HCT116 (cell line): ENCODE results near the gene SLC12A5. TPM values are rescaled to one million over a fixed set of nuclear protein-coding genes. Genes with fewer than 3 reads are reported as not detected.

Experiments used
- ATAC-seq: fragments of 200-7000 bp; cut with Tn5 transposase; 2 replicates; pipeline ENCODE4 v1.9.1; 2020; ENCODE audit warnings: mild to moderate bottlenecking, moderate library complexity
- BruUV-seq: library from RNA; stranded (reverse); fragments of 400-500 nt; replicated peaks from 2 replicates; lab custom pipeline; 2021; lab: Mats Ljungman, UMichigan
- CTCF ChIA-PET: fragments of 300-600 bp; sonication (Branson Sonifier 250); formaldehyde crosslinking; loops from one replicate; lab custom pipeline; 2021; ENCODE audit warnings: antibody characterized with exemption; lab: Charles Lee
- POLR2A ChIA-PET: fragments of 300-600, 350-600 bp; sonication (Branson Sonifier 250); formaldehyde crosslinking; loops from one replicate; lab custom pipeline; 2021; ENCODE audit warnings: antibody characterized with exemption; lab: Charles Lee
- RAD21 ChIA-PET, 2 experiments: fragments of 300-600 bp; sonication (Branson Sonifier 250); formaldehyde crosslinking; loops; one replicate each; lab custom pipeline; 2023; ENCODE audit warnings: low total read pairs in 2 of 2; ENCODE audit not compliant: uncharacterized antibody in 2 of 2, unreplicated experiment in 2 of 2, low non-redundant PET in 1 of 2; lab: Charles Lee
- DNase-seq: peaks from one replicate; pipeline ENCODE4 v3.0.0-alpha.2; 2010; ENCODE audit warnings: low read depth, low spot score
- H2AFZ ChIP-seq: fragments of 200-600 bp; shearing (Covaris generic), sonication (generic); 2 replicates; pipeline ENCODE4 v1.6.1; 2017; ENCODE audit warnings: low read depth, mixed run types, mixed read lengths, antibody characterized with exemption, low read length; ENCODE audit not compliant: poor library complexity, severe bottlenecking
- H3K27ac ChIP-seq: 2 replicates; pipeline ENCODE4 v1.5.1; 2012; ENCODE audit warnings: low read depth, low read length
- H3K27me3 ChIP-seq: fragments of 200-600 bp; sonication (generic); 2 replicates; pipeline ENCODE4 v1.6.1; 2016; ENCODE audit warnings: mixed run types, low read length, mixed read lengths; ENCODE audit not compliant: insufficient read depth
- H3K36me3 ChIP-seq, 2 experiments: fragments of 200-500 bp in 1 of 2; fragments of 200-600 bp in 1 of 2; sonication (Bioruptor generic) in 1 of 2; sonication (generic) in 1 of 2; 2 replicates each; pipeline versions ENCODE4 v1.5.1 to v1.6.1; 2014 to 2016; ENCODE audit warnings: low read length in 2 of 2, inconsistent platforms in 1 of 2, mixed read lengths in 1 of 2, mixed run types in 1 of 2; ENCODE audit not compliant: insufficient read depth in 2 of 2, control insufficient read depth in 1 of 2
- H3K4me1 ChIP-seq, 2 experiments: fragments of 200-600 bp in 1 of 2; sonication (generic) in 1 of 2; 2 replicates each; pipeline versions ENCODE4 v1.5.1 to v1.6.1; 2012 to 2017; ENCODE audit warnings: low read length in 2 of 2, inconsistent platforms in 1 of 2, mild to moderate bottlenecking in 1 of 2, mixed read lengths in 1 of 2, mixed run types in 1 of 2, moderate library complexity in 1 of 2; ENCODE audit not compliant: insufficient read depth in 2 of 2, control insufficient read depth in 1 of 2
- H3K4me2 ChIP-seq: fragments of 200-600 bp; sonication (generic); 2 replicates; pipeline ENCODE4 v1.6.1; 2017; ENCODE audit warnings: mixed run types, low read length, mixed read lengths
- H3K4me3 ChIP-seq, 2 experiments: fragments of 200-600 bp in 1 of 2; sonication (generic) in 1 of 2; replicated peaks in 1 of 2; 2 replicates each; pipeline ENCODE4 v1.5.1; 2011 to 2016; ENCODE audit warnings: low read length in 2 of 2, control low read depth in 1 of 2, low read depth in 1 of 2, mild to moderate bottlenecking in 1 of 2, mixed read lengths in 1 of 2, mixed run types in 1 of 2
- H3K79me2 ChIP-seq: fragments of 200-600 bp; sonication (generic); 2 replicates; pipeline ENCODE4 v1.6.1; 2017; ENCODE audit warnings: mild to moderate bottlenecking, mixed run types, low read length, moderate library complexity, mixed read lengths; ENCODE audit not compliant: insufficient read depth
- H3K9ac ChIP-seq: fragments of 200-600 bp; sonication (generic); 2 replicates; pipeline ENCODE4 v1.6.1; 2016; ENCODE audit warnings: low read length, mixed read lengths
- H3K9me2 ChIP-seq: fragments of 200-600 bp; sonication (generic), shearing (Covaris generic); 2 replicates; pipeline ENCODE4 v1.6.1; 2017; ENCODE audit warnings: mixed run types, mild to moderate bottlenecking, moderate library complexity; ENCODE audit not compliant: insufficient read depth
- H3K9me3 ChIP-seq, 2 experiments: fragments of 200-500 bp in 1 of 2; fragments of 200-600 bp in 1 of 2; sonication (Bioruptor generic) in 1 of 2; sonication (generic) in 1 of 2; 2 replicates each; pipeline ENCODE4 v1.6.1; 2014 to 2017; ENCODE audit warnings: low read length in 2 of 2, mixed read lengths in 2 of 2, inconsistent platforms in 1 of 2, low read depth in 1 of 2, mild to moderate bottlenecking in 1 of 2, mixed run types in 1 of 2, moderate library complexity in 1 of 2; ENCODE audit not compliant: control insufficient read depth in 1 of 2, insufficient read depth in 1 of 2
- H4K20me1 ChIP-seq: fragments of 200-600 bp; sonication (generic), shearing (Covaris generic); 2 replicates; pipeline ENCODE4 v1.6.1; 2017; ENCODE audit warnings: mixed run types, mild to moderate bottlenecking, moderate library complexity; ENCODE audit not compliant: insufficient read depth
- CEBPB ChIP-seq: IDR thresholded peaks from 2 replicates; pipeline ENCODE4 v1.6.1; 2012; ENCODE audit warnings: low read depth
- ELF1 ChIP-seq: IDR thresholded peaks from 2 replicates; pipeline ENCODE4 v1.6.1; 2012; ENCODE audit warnings: low read depth, borderline replicate concordance
- JUND ChIP-seq: IDR thresholded peaks from 2 replicates; pipeline ENCODE4 v1.6.1; 2012
- POLR2A ChIP-seq: IDR thresholded peaks from 2 replicates; pipeline ENCODE4 v1.7.0; 2011; ENCODE audit warnings: borderline replicate concordance; ENCODE audit not compliant: insufficient read depth, insufficient read length; ENCODE audit errors: extremely low read depth
- SIN3A ChIP-seq: IDR thresholded peaks from 2 replicates; pipeline ENCODE4 v1.6.1; 2012; ENCODE audit warnings: low read depth
- SP1 ChIP-seq: IDR thresholded peaks from 2 replicates; pipeline ENCODE4 v1.6.1; 2012; ENCODE audit warnings: low read depth
- YY1 ChIP-seq: IDR thresholded peaks from 2 replicates; pipeline ENCODE4 v1.6.1; 2011; ENCODE audit warnings: low read length, low read depth, moderate library complexity, mild to moderate bottlenecking; ENCODE audit not compliant: insufficient replicate concordance; ENCODE audit errors: extremely low read depth
- ZBTB33 ChIP-seq: IDR thresholded peaks from 2 replicates; pipeline ENCODE4 v1.6.1; 2011; ENCODE audit warnings: mild to moderate bottlenecking, low read length, moderate library complexity; ENCODE audit not compliant: insufficient replicate concordance; ENCODE audit errors: extremely low read depth
- ZFX ChIP-seq: fragments of 450-650 bp; IDR thresholded peaks from 2 replicates; pipeline ENCODE4 v1.6.1; 2017
- ZNF274 ChIP-seq: fragments of 200-500 bp; sonication (Bioruptor generic); IDR thresholded peaks from 2 replicates; pipeline ENCODE4 v1.6.1; 2014; ENCODE audit warnings: mild to moderate bottlenecking, low read depth, low read length, inconsistent platforms
- intact Hi-C: fragments of 100-400 bp; cut with micrococcal nuclease; formaldehyde crosslinking; loops from 2 replicates; pipeline ENCODE4 v1.10.0; 2022
- total RNA-seq: library from RNA; stranded (reverse); gene quantifications from one replicate; pipeline ENCODE4 v1.2.1, GENCODE V29; 2021; ENCODE audit not compliant: unreplicated experiment
- TF ChIP-seq, protein P1 (sequence below): IDR thresholded peaks from 2 replicates; pipeline ENCODE4 v1.6.1; 2012; ENCODE audit warnings: low read depth
- TF ChIP-seq, protein P2 (sequence below): IDR thresholded peaks from 2 replicates; pipeline ENCODE4 v1.6.1; 2012

The SLC12A5 gene
- total RNA-seq, 1 experiment from 2014 or later: 1.9 TPM

- Histone ChIP-seq H3K9me3 (no peaks in the 10 kb centered on the region), H3K36me3 (no peaks in the 10 kb centered on the region), H4K20me1 (no peaks in the 10 kb centered on the region), H2AFZ (no peak overlapping the region), H3K4me1 (peaks cover 0 to 4% of the 10 kb centered on the region in 2 experiments; a peak in 2 of 4 replicates), H3K9ac (no peak overlapping the region), H3K27ac (no peak overlapping the region), H3K4me2 (no peak overlapping the region), H3K9me2 (no peaks in the 10 kb centered on the region), H3K27me3 (peaks cover 39% of the 10 kb centered on the region), H3K4me3 (no peak overlapping the region), H3K79me2 (no peaks in the 10 kb centered on the region)
- ChIA-PET POLR2A (no interaction called here), CTCF (interaction anchor here (0.9 kb wide), 1 partner anchor 58 kb away, joined by 3 read pairs; no protein-coding TSS in a partner anchor), RAD21 (no interaction called here)
- BruUV-seq: no TSS peak
- ATAC-seq: 0 out of 2 replicates have a peak, but pooled peaks have one; percentile 18
- no peak for TF ChIP-seq JUND
- TF ChIP-seq, protein P1, sequence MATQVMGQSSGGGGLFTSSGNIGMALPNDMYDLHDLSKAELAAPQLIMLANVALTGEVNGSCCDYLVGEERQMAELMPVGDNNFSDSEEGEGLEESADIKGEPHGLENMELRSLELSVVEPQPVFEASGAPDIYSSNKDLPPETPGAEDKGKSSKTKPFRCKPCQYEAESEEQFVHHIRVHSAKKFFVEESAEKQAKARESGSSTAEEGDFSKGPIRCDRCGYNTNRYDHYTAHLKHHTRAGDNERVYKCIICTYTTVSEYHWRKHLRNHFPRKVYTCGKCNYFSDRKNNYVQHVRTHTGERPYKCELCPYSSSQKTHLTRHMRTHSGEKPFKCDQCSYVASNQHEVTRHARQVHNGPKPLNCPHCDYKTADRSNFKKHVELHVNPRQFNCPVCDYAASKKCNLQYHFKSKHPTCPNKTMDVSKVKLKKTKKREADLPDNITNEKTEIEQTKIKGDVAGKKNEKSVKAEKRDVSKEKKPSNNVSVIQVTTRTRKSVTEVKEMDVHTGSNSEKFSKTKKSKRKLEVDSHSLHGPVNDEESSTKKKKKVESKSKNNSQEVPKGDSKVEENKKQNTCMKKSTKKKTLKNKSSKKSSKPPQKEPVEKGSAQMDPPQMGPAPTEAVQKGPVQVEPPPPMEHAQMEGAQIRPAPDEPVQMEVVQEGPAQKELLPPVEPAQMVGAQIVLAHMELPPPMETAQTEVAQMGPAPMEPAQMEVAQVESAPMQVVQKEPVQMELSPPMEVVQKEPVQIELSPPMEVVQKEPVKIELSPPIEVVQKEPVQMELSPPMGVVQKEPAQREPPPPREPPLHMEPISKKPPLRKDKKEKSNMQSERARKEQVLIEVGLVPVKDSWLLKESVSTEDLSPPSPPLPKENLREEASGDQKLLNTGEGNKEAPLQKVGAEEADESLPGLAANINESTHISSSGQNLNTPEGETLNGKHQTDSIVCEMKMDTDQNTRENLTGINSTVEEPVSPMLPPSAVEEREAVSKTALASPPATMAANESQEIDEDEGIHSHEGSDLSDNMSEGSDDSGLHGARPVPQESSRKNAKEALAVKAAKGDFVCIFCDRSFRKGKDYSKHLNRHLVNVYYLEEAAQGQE: peak; percentile 83
- intact Hi-C loops: loop anchor here (10.0 kb wide), 1 partner anchor 297 kb away; no protein-coding TSS in a partner anchor
- no peak for DNase-seq
These were observed 1.7 kb upstream of the SLC12A5 start for GRCh38 chr20:46027245-46027853.

DNA sequence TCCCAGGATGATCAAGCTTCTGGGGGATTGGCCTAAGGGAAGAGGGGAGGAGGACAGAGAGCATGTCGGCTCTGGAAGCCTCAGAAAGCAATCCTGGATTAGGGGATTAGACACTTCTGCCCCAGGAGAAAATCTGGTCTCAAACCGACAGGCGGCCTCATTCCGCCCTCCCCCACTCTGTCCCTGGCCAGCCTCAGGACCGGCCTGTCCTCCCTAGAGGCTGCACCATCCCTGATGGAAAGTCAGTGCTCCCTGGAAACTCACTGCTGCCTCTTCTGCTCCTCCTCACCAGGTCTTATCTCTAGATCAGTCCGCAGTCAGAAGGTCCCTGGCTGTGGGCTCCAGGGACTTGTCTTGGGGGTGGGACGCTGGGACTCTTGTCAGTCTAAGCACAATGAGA lies 905 bp upstream of the SLC12A5 start:
- RAD21 ChIA-PET: no interaction called here
- Histone ChIP-seq H3K9ac (no peak overlapping the region), H3K4me2 (no peak overlapping the region), H3K9me2 (no peaks in the 10 kb centered on the region), H2AFZ (no peak overlapping the region), H3K4me3 (no peak overlapping the region), H3K27ac (no peak overlapping the region), H3K4me1 (no peaks in the 10 kb centered on the region), H3K79me2 (no peaks in the 10 kb centered on the region), H3K36me3 (no peaks in the 10 kb centered on the region), H4K20me1 (no peaks in the 10 kb centered on the region), H3K27me3 (peaks cover 45% of the 10 kb centered on the region), H3K9me3 (no peaks in the 10 kb centered on the region)
- no peak for TF ChIP-seq SIN3A
- TF ChIP-seq YY1: no peak
- TF ChIP-seq, protein P2, sequence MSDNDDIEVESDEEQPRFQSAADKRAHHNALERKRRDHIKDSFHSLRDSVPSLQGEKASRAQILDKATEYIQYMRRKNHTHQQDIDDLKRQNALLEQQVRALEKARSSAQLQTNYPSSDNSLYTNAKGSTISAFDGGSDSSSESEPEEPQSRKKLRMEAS: no peak
- no peak for TF ChIP-seq CEBPB
- TF ChIP-seq POLR2A: no peak
- no peak for TF ChIP-seq ZFX
- no peak for TF ChIP-seq ELF1
- TF ChIP-seq ZBTB33: no peak
- no peak for TF ChIP-seq ZNF274
- no peak for TF ChIP-seq SP1
- DNase-seq (no peak), ATAC-seq (no peak)
- CTCF ChIA-PET: no interaction called here
- intact Hi-C loops: loop anchor here (10.0 kb wide), 1 partner anchor 297 kb away; no protein-coding TSS in a partner anchor
- POLR2A ChIA-PET: no interaction called here
- BruUV-seq: no TSS peak
